NCI-H524 treated with DMSO at 0.1 percent for 48 hours (cell line): Measurements from ENCODE around the gene CRPPA.
"Not testable (repeated sequence)": the region's sequence is repeated elsewhere in the genome, so short reads cannot be mapped to it uniquely, and the experiment has no call there.

ENCODE experiments used
- DNase-seq: peaks from one replicate; lab custom pipeline; 2025; lab: John Stamatoyannopoulos, UW

The CRPPA gene

GRCh38 chr7:16421333-16422102, at the start of gene CRPPA:
TSS of gene CRPPA (minus strand) at chr7:16421538. CDS start at chr7:16421322, 216 bp downstream.
- DNase-seq, result no peak

GRCh38 chr7:16465469-16466361, 44.4 kb upstream of the CRPPA start, which contains the start of gene SOSTDC1:
TSS of gene SOSTDC1 (minus strand) at chr7:16465738. CDS start at chr7:16465668, 70 bp downstream.
- no peak for DNase-seq

GRCh38 chr7:16463949-16464715, 42.8 kb upstream of the CRPPA start:
- no peak for DNase-seq

- no peak for DNase-seq
These were observed 42.2 kb upstream of the CRPPA start for GRCh38 chr7:16463520-16463919.

GRCh38 chr7:16462431-16462889, 41.1 kb upstream of the CRPPA start:
- no peak for DNase-seq

- no peak for DNase-seq
These were observed 39.6 kb upstream of the CRPPA start for GRCh38 chr7:16460789-16461493.

GRCh38 chr7:16456303-16456702, 35.0 kb upstream of the CRPPA start:
- DNase-seq, result not testable (repeated sequence)

GRCh38 chr7:16455591-16455990, 34.3 kb upstream of the CRPPA start:
- DNase-seq, result no peak

- DNase-seq, result no peak
These were observed 29.0 kb upstream of the CRPPA start for GRCh38 chr7:16450366-16450765.

GRCh38 chr7:16447876-16448275, 26.5 kb upstream of the CRPPA start:
- DNase-seq, result no peak

- no peak for DNase-seq
These were observed 25.2 kb upstream of the CRPPA start for GRCh38 chr7:16446508-16446907.

GRCh38 chr7:16443871-16444270, 22.5 kb upstream of the CRPPA start:
- not testable (repeated sequence) for DNase-seq

- no peak for DNase-seq
These were observed 17.6 kb upstream of the CRPPA start for GRCh38 chr7:16438988-16439387.

GRCh38 chr7:16436306-16436705, 15.0 kb upstream of the CRPPA start:
- DNase-seq, result no peak

GRCh38 chr7:16433568-16434122, 12.3 kb upstream of the CRPPA start:
- no peak for DNase-seq

GRCh38 chr7:16432425-16432731, 11.0 kb upstream of the CRPPA start:
- no peak for DNase-seq

GRCh38 chr7:16431646-16432424, 10.5 kb upstream of the CRPPA start:
- peak; percentile 21 for DNase-seq

GRCh38 chr7:16430133-16430532, 8.8 kb upstream of the CRPPA start:
- DNase-seq, result no peak

- DNase-seq, result no peak
These were observed 7.3 kb upstream of the CRPPA start for GRCh38 chr7:16428672-16429071.

GRCh38 chr7:16428182-16428581, 6.8 kb upstream of the CRPPA start:
- no peak for DNase-seq
